ENCODE results near the gene COX5B.
"Not testable (repeated sequence)": the region's sequence is repeated elsewhere in the genome, so short reads cannot be mapped to it uniquely, and the experiment has no call there.

COX5B gene

GRCh38 chr2:97673182-97673914, 27.5 kb downstream of the COX5B start:
- DNase-seq (ENCODE audit: low spot score), result no peak

GRCh38 chr2:97673915-97674283, 28.0 kb downstream of the COX5B start:
- DNase-seq (ENCODE audit: low spot score), result no peak

GRCh38 chr2:97675430-97676113, 29.7 kb downstream of the COX5B start:
- no peak for DNase-seq (ENCODE audit: low spot score)

- DNase-seq (ENCODE audit: low spot score), result no peak
Observed at GRCh38 chr2:97676620-97677019, 30.8 kb downstream of the COX5B start.

GRCh38 chr2:97677480-97677879, 31.6 kb downstream of the COX5B start:
- no peak for DNase-seq (ENCODE audit: low spot score)

- no peak for DNase-seq (ENCODE audit: low spot score)
Observed at GRCh38 chr2:97678298-97678697, 32.4 kb downstream of the COX5B start.

- not testable (repeated sequence) for DNase-seq (ENCODE audit: low spot score)
Observed at GRCh38 chr2:97687235-97687634, 41.4 kb downstream of the COX5B start.

GRCh38 chr2:97688062-97688827, 42.4 kb downstream of the COX5B start:
- DNase-seq (ENCODE audit: low spot score), result no peak

GRCh38 chr2:97691166-97691565, 45.3 kb downstream of the COX5B start:
- DNase-seq (ENCODE audit: low spot score), result no peak

GRCh38 chr2:97693476-97693875, 47.6 kb downstream of the COX5B start:
- no peak for DNase-seq (ENCODE audit: low spot score)

GRCh38 chr2:97695744-97696143, 49.9 kb downstream of the COX5B start:
- DNase-seq (ENCODE audit: low spot score), result no peak

GRCh38 chr2:97697252-97698235, 51.7 kb downstream of the COX5B start:
- peak; percentile 85 for DNase-seq (ENCODE audit: low spot score)

Measured in COLO829 (cell line).